Mesenchymal stem cell (in vitro differentiated cells and primary cell): Measurements from ENCODE around the gene PRDM8.

Source experiments
- DNase-seq: peaks from one replicate; pipeline ENCODE4 v3.0.0-alpha.2; 2013
- H2AFZ ChIP-seq: one replicate; pipeline ENCODE4 v1.6.1; 2013; ENCODE audit warnings: low read depth, mild to moderate bottlenecking, control low read depth, inconsistent platforms, low read length, moderate library complexity
- H2AK5ac ChIP-seq: 2 replicates; pipeline ENCODE4 v1.6.1; 2013; ENCODE audit warnings: low read length, moderate library complexity, mild to moderate bottlenecking, inconsistent platforms; ENCODE audit not compliant: severe bottlenecking
- H2BK120ac ChIP-seq: one replicate; pipeline ENCODE4 v1.6.1; 2013; ENCODE audit warnings: low read depth, mild to moderate bottlenecking, inconsistent platforms, low read length, moderate library complexity
- H2BK12ac ChIP-seq, 2 experiments: one replicate each; pipeline ENCODE4 v1.6.1; 2013; ENCODE audit warnings: inconsistent platforms in 2 of 2, low read length in 2 of 2, mild to moderate bottlenecking in 2 of 2, moderate library complexity in 2 of 2, control low read depth in 1 of 2
- H2BK15ac ChIP-seq: one replicate; pipeline ENCODE4 v1.6.1; 2013; ENCODE audit warnings: mild to moderate bottlenecking, low read depth, inconsistent platforms; ENCODE audit not compliant: poor library complexity, severe bottlenecking
- H2BK5ac ChIP-seq: 2 replicates; pipeline ENCODE4 v1.6.1; 2013; ENCODE audit warnings: low read depth, mild to moderate bottlenecking, low read length, control low read depth, inconsistent platforms; ENCODE audit not compliant: poor library complexity, severe bottlenecking
- H3K14ac ChIP-seq, 2 experiments: one replicate each; pipeline ENCODE4 v1.6.1; 2013; ENCODE audit warnings: inconsistent platforms in 2 of 2, low read length in 2 of 2, control low read depth in 1 of 2, mild to moderate bottlenecking in 1 of 2, moderate library complexity in 1 of 2
- H3K18ac ChIP-seq, 2 experiments: one replicate each; pipeline ENCODE4 v1.6.1; 2013; ENCODE audit warnings: inconsistent platforms in 2 of 2, low read length in 2 of 2, control low read depth in 1 of 2, low read depth in 1 of 2, mild to moderate bottlenecking in 1 of 2
- H3K23ac ChIP-seq, 2 experiments: one replicate each; pipeline ENCODE4 v1.6.1; 2013; ENCODE audit warnings: inconsistent platforms in 2 of 2, low read length in 2 of 2, mild to moderate bottlenecking in 2 of 2, moderate library complexity in 2 of 2, control low read depth in 1 of 2
- H3K27ac ChIP-seq: 2 replicates; pipeline ENCODE4 v1.5.1; 2013; ENCODE audit warnings: mild to moderate bottlenecking, moderate library complexity, low read length, control low read depth, inconsistent platforms; ENCODE audit not compliant: poor library complexity, severe bottlenecking
- H3K27me3 ChIP-seq, 2 experiments: 2 replicates each; pipeline versions ENCODE4 v1.6.1 to v1.7.0; 2013; ENCODE audit warnings: low read length in 2 of 2, mild to moderate bottlenecking in 2 of 2, moderate library complexity in 2 of 2, control low read depth in 1 of 2, inconsistent platforms in 1 of 2; ENCODE audit not compliant: control insufficient read depth in 1 of 2, insufficient read depth in 1 of 2
- H3K36me3 ChIP-seq, 2 experiments: 2 replicates each; pipeline versions ENCODE4 v1.6.1 to v1.7.0; 2013; ENCODE audit warnings: low read length in 2 of 2, control low read depth in 1 of 2, inconsistent platforms in 1 of 2, low read depth in 1 of 2, mild to moderate bottlenecking in 1 of 2; ENCODE audit not compliant: insufficient read depth in 2 of 2, control insufficient read depth in 1 of 2
- H3K4ac ChIP-seq, 2 experiments: one replicate each; pipeline ENCODE4 v1.6.1; 2013; ENCODE audit warnings: inconsistent platforms in 2 of 2, low read length in 2 of 2, mild to moderate bottlenecking in 2 of 2, moderate library complexity in 2 of 2, control low read depth in 1 of 2, low read depth in 1 of 2
- H3K4me1 ChIP-seq: 2 replicates; pipeline ENCODE4 v1.6.1; 2013; ENCODE audit warnings: low read depth, low read length, control low read depth; ENCODE audit not compliant: control insufficient read depth, insufficient read depth
- H3K4me2 ChIP-seq: 2 replicates; pipeline ENCODE4 v1.6.1; 2013; ENCODE audit warnings: low read length, mild to moderate bottlenecking, inconsistent platforms; ENCODE audit not compliant: poor library complexity, severe bottlenecking
- H3K4me3 ChIP-seq, 2 experiments: 2 replicates each; pipeline versions ENCODE4 v1.5.1 to v1.7.0; 2013; ENCODE audit warnings: low read length in 2 of 2, mild to moderate bottlenecking in 2 of 2, control low read depth in 1 of 2, low read depth in 1 of 2; ENCODE audit not compliant: insufficient read depth in 1 of 2
- H3K79me1 ChIP-seq: replicated peaks from 2 replicates; pipeline ENCODE4 v1.6.1; 2013; ENCODE audit warnings: mild to moderate bottlenecking, control low read depth, low read length, inconsistent platforms; ENCODE audit not compliant: poor library complexity, severe bottlenecking
- H3K9ac ChIP-seq: 2 replicates; pipeline ENCODE4 v1.7.0; 2013; ENCODE audit warnings: mild to moderate bottlenecking, low read length, moderate library complexity
- H3K9me3 ChIP-seq: 2 replicates; pipeline ENCODE4 v1.7.0; 2013; ENCODE audit warnings: mild to moderate bottlenecking, low read length; ENCODE audit not compliant: control insufficient read depth
- H4K8ac ChIP-seq: one replicate; pipeline ENCODE4 v1.6.1; 2013; ENCODE audit warnings: inconsistent platforms, mild to moderate bottlenecking, low read length, moderate library complexity
- H4K91ac ChIP-seq: one replicate; pipeline ENCODE4 v1.6.1; 2013; ENCODE audit warnings: mild to moderate bottlenecking, low read length, inconsistent platforms
- WGBS: methylation state at CpG from one replicate; pipeline ENCODE4 v1.1.7; 2013; ENCODE audit warnings: mixed read lengths; 5-methylcytosine and 5-hydroxymethylcytosine counted together

PRDM8 gene

DNA sequence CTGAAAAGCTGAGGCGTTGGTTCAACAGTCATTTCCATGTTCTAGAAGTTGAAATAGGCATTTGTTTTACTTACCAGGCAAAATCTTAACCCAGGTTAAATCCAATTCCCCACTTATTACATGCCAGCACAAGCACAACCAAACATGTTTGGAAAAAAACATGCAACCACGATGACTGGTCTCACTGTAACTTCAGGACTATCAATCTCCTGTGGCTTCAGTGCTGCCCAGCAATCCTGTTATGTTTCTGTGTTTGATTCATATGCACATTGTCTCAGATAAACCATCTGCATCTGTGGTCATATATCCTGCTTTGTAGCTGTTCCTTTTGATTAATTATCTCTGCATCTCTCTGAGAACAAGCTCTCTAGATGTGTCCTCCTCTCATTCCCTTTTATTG lies 28.3 kb downstream of the PRDM8 start:
- no peak overlapping the region for H4K91ac ChIP-seq
- no peak overlapping the region for H3K18ac ChIP-seq
- no peak overlapping the region for H3K27ac ChIP-seq
- no peak for DNase-seq
- H2BK120ac ChIP-seq = no peak overlapping the region
- no peak overlapping the region for H4K8ac ChIP-seq
- no peaks in the 10 kb centered on the region for H3K36me3 ChIP-seq
- H3K14ac ChIP-seq = no peak overlapping the region
- no peak overlapping the region for H2BK5ac ChIP-seq
- H2AFZ ChIP-seq = no peak overlapping the region
- H3K4me2 ChIP-seq = no peak overlapping the region
- H3K9ac ChIP-seq = no peak overlapping the region
- whole genome bisulfite sequencing = 88% methylated on average over 2 of the region's 2 CpGs
- H3K27me3 ChIP-seq = no peaks in the 10 kb centered on the region
- no peak overlapping the region for H2BK12ac ChIP-seq
- H3K23ac ChIP-seq = no peak overlapping the region
- H3K79me1 ChIP-seq = no peaks in the 10 kb centered on the region
- no peaks in the 10 kb centered on the region for H3K4me1 ChIP-seq
- H3K4ac ChIP-seq = no peak overlapping the region
- no peak overlapping the region for H2AK5ac ChIP-seq
- H3K4me3 ChIP-seq = no peak overlapping the region
- no peak overlapping the region for H2BK15ac ChIP-seq
- no peaks in the 10 kb centered on the region for H3K9me3 ChIP-seq

DNA sequence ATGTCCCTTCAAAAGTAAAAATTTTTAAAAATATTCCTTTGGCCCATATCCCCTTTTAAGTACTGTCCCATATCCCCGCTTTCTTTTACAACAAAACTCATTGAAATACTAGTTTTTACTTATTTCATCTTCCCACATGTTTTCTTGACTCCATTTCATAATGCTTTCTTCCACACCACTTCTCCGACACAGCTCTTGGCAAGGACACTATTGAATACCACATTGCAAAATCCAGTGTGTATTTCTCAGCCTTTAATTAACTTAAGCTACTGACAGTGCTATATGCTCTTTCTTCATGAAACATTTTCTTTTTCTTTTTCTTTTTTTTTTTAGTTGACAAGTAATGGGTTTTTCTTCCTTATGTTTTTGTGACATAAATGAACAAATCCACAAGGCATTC lies 28.8 kb downstream of the PRDM8 start:
- H2BK120ac ChIP-seq = no peak overlapping the region
- H3K18ac ChIP-seq = no peak overlapping the region
- no peaks in the 10 kb centered on the region for H3K79me1 ChIP-seq
- H2AK5ac ChIP-seq = no peak overlapping the region
- H3K4me1 ChIP-seq = no peaks in the 10 kb centered on the region
- no peaks in the 10 kb centered on the region for H3K27me3 ChIP-seq
- no peak for DNase-seq
- no peaks in the 10 kb centered on the region for H3K36me3 ChIP-seq
- no peak overlapping the region for H3K9ac ChIP-seq
- H4K8ac ChIP-seq = no peak overlapping the region
- H2BK5ac ChIP-seq = no peak overlapping the region
- H3K14ac ChIP-seq = no peak overlapping the region
- H2BK15ac ChIP-seq = no peak overlapping the region
- H3K4ac ChIP-seq = no peak overlapping the region
- no peak overlapping the region for H3K4me3 ChIP-seq
- no peak overlapping the region for H3K4me2 ChIP-seq
- 49% methylated on average over 2 of the region's 2 CpGs for WGBS
- no peaks in the 10 kb centered on the region for H3K9me3 ChIP-seq
- no peak overlapping the region for H4K91ac ChIP-seq
- H3K27ac ChIP-seq = no peak overlapping the region
- no peak overlapping the region for H3K23ac ChIP-seq
- H2BK12ac ChIP-seq = no peak overlapping the region
- no peak overlapping the region for H2AFZ ChIP-seq

DNA sequence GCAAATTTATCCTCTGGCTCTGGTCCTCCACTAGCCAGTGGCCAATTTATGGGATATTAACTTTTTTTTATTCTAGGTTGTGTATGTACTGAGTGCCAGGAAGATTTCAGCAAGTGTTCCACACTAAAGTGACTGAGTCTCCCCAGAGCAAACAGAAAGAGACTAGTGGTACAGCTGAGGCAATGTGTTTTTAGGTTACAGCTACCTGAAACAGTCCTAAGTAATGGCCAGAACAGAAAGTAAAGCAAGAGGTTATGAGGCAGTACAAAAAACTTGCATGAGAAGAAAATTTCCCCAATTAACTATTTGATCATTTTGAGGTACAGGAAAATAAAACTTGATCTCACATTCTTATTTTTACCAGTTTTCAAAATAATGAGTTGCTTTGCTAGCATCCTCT lies 31.2 kb downstream of the PRDM8 start:
- no peak overlapping the region for H4K91ac ChIP-seq
- H2AFZ ChIP-seq = no peak overlapping the region
- H2AK5ac ChIP-seq = no peak overlapping the region
- H3K4me2 ChIP-seq = no peak overlapping the region
- no peak overlapping the region for H2BK15ac ChIP-seq
- no peak overlapping the region for H2BK120ac ChIP-seq
- H3K79me1 ChIP-seq = no peaks in the 10 kb centered on the region
- no peak overlapping the region for H2BK5ac ChIP-seq
- no peak overlapping the region for H3K9ac ChIP-seq
- no peak overlapping the region for H4K8ac ChIP-seq
- H2BK12ac ChIP-seq = no peak overlapping the region
- no peak for DNase-seq
- no peak overlapping the region for H3K14ac ChIP-seq
- H3K23ac ChIP-seq = no peak overlapping the region
- H3K9me3 ChIP-seq = no peaks in the 10 kb centered on the region
- H3K18ac ChIP-seq = no peak overlapping the region
- no peak overlapping the region for H3K4me3 ChIP-seq
- no peak overlapping the region for H3K4ac ChIP-seq
- H3K36me3 ChIP-seq = no peaks in the 10 kb centered on the region
- H3K27me3 ChIP-seq = no peaks in the 10 kb centered on the region
- no peaks in the 10 kb centered on the region for H3K4me1 ChIP-seq
- no peak overlapping the region for H3K27ac ChIP-seq

GRCh38 chr4:80229128-80229527 lies 31.8 kb downstream of the PRDM8 start:
- no peak for DNase-seq
- WGBS = 74% methylated on average over 2 of the region's 2 CpGs
- no peak overlapping the region for H2BK5ac ChIP-seq
- H3K9me3 ChIP-seq = no peaks in the 10 kb centered on the region
- H2AFZ ChIP-seq = no peak overlapping the region
- no peak overlapping the region for H2AK5ac ChIP-seq
- H3K14ac ChIP-seq = no peak overlapping the region
- H3K4me1 ChIP-seq = no peaks in the 10 kb centered on the region
- no peak overlapping the region for H3K9ac ChIP-seq
- H2BK15ac ChIP-seq = no peak overlapping the region
- no peak overlapping the region for H3K18ac ChIP-seq
- H4K8ac ChIP-seq = no peak overlapping the region
- H4K91ac ChIP-seq = no peak overlapping the region
- no peak overlapping the region for H3K27ac ChIP-seq
- no peaks in the 10 kb centered on the region for H3K79me1 ChIP-seq
- no peak overlapping the region for H3K4me3 ChIP-seq
- no peak overlapping the region for H3K23ac ChIP-seq
- no peak overlapping the region for H3K4me2 ChIP-seq
- H3K4ac ChIP-seq = no peak overlapping the region
- no peaks in the 10 kb centered on the region for H3K27me3 ChIP-seq
- H3K36me3 ChIP-seq = no peaks in the 10 kb centered on the region
- H2BK120ac ChIP-seq = no peak overlapping the region
- H2BK12ac ChIP-seq = no peak overlapping the region
